GM19324 (cell line): Measurements from ENCODE around the gene LRRC4C.
"Not testable (repeated sequence)": the region's sequence is repeated elsewhere in the genome, so short reads cannot be mapped to it uniquely, and the experiment has no call there.

Experiments
- ATAC-seq: cut with Tn5 transposase; IDR thresholded peaks from one replicate; pipeline ENCODE4 v1.9.1; 2021; ENCODE audit warnings: mild to moderate bottlenecking, moderate library complexity; ENCODE audit not compliant: unreplicated experiment, low FRiP score

LRRC4C gene

GRCh38 chr11:40958707-40959106 is 500.7 kb downstream of the LRRC4C start:
- ATAC-seq: no peak

- ATAC-seq: no peak
These were observed 507.0 kb downstream of the LRRC4C start for GRCh38 chr11:40952479-40952878.

GRCh38 chr11:40938002-40938401 is 521.5 kb downstream of the LRRC4C start:
- ATAC-seq: no peak

- ATAC-seq: no peak
These were observed 534.5 kb downstream of the LRRC4C start for GRCh38 chr11:40924915-40925314.

- ATAC-seq: no peak
These were observed 538.2 kb downstream of the LRRC4C start for GRCh38 chr11:40921246-40921645.

GRCh38 chr11:40910774-40911173 is 548.7 kb downstream of the LRRC4C start:
- not testable (repeated sequence) for ATAC-seq

- ATAC-seq: no peak
These were observed 565.0 kb downstream of the LRRC4C start for GRCh38 chr11:40894501-40894900.

GRCh38 chr11:40885250-40885954 is 574.0 kb downstream of the LRRC4C start:
- no peak for ATAC-seq

GRCh38 chr11:40882301-40882700 is 577.2 kb downstream of the LRRC4C start:
- ATAC-seq: no peak

GRCh38 chr11:40879911-40880310 is 579.5 kb downstream of the LRRC4C start:
- ATAC-seq: no peak

GRCh38 chr11:40877981-40878380 is 581.5 kb downstream of the LRRC4C start:
- no peak for ATAC-seq

- no peak for ATAC-seq
These were observed 582.2 kb downstream of the LRRC4C start for GRCh38 chr11:40877256-40877655.

- no peak for ATAC-seq
These were observed 591.3 kb downstream of the LRRC4C start for GRCh38 chr11:40867991-40868632.

- not testable (repeated sequence) for ATAC-seq
These were observed 601.7 kb downstream of the LRRC4C start for GRCh38 chr11:40857754-40858153.

GRCh38 chr11:40842750-40843339 is 616.6 kb downstream of the LRRC4C start:
- ATAC-seq: no peak

- ATAC-seq: no peak
These were observed 618.2 kb downstream of the LRRC4C start for GRCh38 chr11:40841231-40841630.

- no peak for ATAC-seq
These were observed 621.2 kb downstream of the LRRC4C start for GRCh38 chr11:40838181-40838683.

GRCh38 chr11:40827116-40827515 is 632.3 kb downstream of the LRRC4C start:
- ATAC-seq: no peak

GRCh38 chr11:40826601-40827000 is 632.9 kb downstream of the LRRC4C start:
- ATAC-seq: no peak

- ATAC-seq: no peak
These were observed 634.1 kb downstream of the LRRC4C start for GRCh38 chr11:40825201-40825834.

GRCh38 chr11:40819230-40819629 is 640.2 kb downstream of the LRRC4C start:
- no peak for ATAC-seq
